ENCODE data around the gene ZFHX2.

ZFHX2 gene

DNA sequence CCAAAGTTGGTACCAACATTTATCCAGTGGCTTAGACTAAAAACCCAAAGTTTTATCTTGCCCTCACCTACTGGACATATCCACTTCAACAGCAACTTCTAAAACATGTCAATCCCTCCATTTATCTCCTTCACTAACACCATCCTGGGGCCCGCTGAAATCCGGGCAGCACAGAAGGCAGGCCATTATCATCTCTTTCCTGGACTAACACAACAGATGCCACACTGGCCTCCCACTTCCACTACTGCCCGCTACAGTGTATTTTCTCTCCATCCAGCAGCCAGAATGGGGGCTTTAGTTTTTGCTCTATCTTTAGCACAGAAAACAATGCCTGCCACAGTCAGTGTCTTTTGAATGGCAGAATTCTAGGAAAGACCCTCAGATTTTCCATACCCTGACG lies 15.6 kb downstream of the ZFHX2 start:
- no peaks in the 10 kb centered on the region for H3K36me3 ChIP-seq (ENCODE audit: insufficient read depth, low read length)
- no peak overlapping the region for H3K9ac ChIP-seq (ENCODE audit: low read depth, low read length)
- no peak overlapping the region for H3K4me2 ChIP-seq (ENCODE audit: insufficient read depth, low read length)
- H3K27me3 ChIP-seq (ENCODE audit: insufficient read depth, low read length, poor library complexity) = no peaks in the 10 kb centered on the region
- TF ChIP-seq, protein P1, sequence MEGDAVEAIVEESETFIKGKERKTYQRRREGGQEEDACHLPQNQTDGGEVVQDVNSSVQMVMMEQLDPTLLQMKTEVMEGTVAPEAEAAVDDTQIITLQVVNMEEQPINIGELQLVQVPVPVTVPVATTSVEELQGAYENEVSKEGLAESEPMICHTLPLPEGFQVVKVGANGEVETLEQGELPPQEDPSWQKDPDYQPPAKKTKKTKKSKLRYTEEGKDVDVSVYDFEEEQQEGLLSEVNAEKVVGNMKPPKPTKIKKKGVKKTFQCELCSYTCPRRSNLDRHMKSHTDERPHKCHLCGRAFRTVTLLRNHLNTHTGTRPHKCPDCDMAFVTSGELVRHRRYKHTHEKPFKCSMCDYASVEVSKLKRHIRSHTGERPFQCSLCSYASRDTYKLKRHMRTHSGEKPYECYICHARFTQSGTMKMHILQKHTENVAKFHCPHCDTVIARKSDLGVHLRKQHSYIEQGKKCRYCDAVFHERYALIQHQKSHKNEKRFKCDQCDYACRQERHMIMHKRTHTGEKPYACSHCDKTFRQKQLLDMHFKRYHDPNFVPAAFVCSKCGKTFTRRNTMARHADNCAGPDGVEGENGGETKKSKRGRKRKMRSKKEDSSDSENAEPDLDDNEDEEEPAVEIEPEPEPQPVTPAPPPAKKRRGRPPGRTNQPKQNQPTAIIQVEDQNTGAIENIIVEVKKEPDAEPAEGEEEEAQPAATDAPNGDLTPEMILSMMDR (IDR thresholded peaks at IDR 0.05; ENCODE audit: borderline replicate concordance, extremely low read depth, low read length, poor library complexity, severe bottlenecking) = no peak
- no peak for TF ChIP-seq EZH2 (IDR thresholded peaks at IDR 0.05; ENCODE audit: borderline replicate concordance, low read depth, low read length, severe bottlenecking)
- peaks cover 2% of the 10 kb centered on the region for H3K4me1 ChIP-seq (ENCODE audit: insufficient read depth, low read length)
- H2AFZ ChIP-seq (ENCODE audit: low read depth, low read length) = no peak overlapping the region
- H3K9me3 ChIP-seq (ENCODE audit: insufficient read depth, low read length, severe bottlenecking) = no peaks in the 10 kb centered on the region
- ATAC-seq (ENCODE audit: insufficient read depth, low read depth) (no peak), DNase-seq (no peak)
- no peak overlapping the region for H3K27ac ChIP-seq (ENCODE audit: low read length)
- H3K4me3 ChIP-seq (ENCODE audit: low read depth in 1 of 2, low read length in 2 of 2) = no peak overlapping the region
- H4K20me1 ChIP-seq (ENCODE audit: insufficient read depth, low read length) = no peaks in the 10 kb centered on the region; the same call in 1 of the 2 replicates
- no peaks in the 10 kb centered on the region for H3K79me2 ChIP-seq (ENCODE audit: insufficient read depth, low read length)

DNA sequence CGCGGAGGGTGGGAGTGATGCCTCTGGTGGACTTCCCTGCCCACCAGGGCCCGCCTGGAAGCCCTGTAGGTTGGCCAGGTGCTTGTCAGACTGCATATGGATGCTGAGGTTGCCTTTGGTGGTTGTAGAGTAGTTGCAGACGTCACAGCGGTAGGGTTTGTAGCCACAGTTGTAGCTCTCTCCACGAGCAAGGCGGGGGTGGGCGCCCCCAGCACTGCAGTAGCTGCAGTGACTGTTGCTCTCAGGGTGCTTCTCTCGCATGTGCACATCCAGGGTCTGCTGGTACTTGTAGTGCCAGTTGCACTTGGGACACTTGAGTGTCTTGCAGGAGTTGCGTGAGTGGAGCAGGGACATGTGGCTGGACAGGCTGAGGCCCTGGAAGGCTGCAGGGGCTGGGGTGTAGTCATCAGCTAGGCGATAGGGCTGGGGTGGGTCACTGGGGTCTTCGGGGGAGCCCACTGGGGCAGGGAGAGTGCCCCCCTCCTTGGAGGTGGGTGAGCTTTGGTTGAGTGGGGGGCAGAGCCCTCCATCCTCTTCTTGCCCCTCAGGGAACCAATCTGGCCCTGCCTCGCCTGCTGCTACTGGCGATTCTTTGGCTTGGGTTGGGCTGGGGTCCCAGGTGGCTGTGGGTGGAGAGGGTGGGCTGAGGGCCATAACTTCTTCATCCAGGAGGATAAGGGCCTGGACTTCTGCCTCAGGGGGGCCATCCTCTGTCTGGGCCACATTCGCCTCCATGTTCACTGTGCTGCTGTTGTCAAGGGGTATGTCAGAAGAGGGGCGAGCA lies 17.7 kb downstream of the ZFHX2 start:
- Histone ChIP-seq H2AFZ (ENCODE audit: low read depth, low read length) (no peak overlapping the region), H4K20me1 (ENCODE audit: insufficient read depth, low read length) (no peaks in the 10 kb centered on the region; the same call in 1 of the 2 replicates), H3K79me2 (ENCODE audit: insufficient read depth, low read length) (no peaks in the 10 kb centered on the region), H3K9me3 (ENCODE audit: insufficient read depth, low read length, severe bottlenecking) (no peaks in the 10 kb centered on the region), H3K36me3 (ENCODE audit: insufficient read depth, low read length) (no peaks in the 10 kb centered on the region), H3K9ac (ENCODE audit: low read depth, low read length) (no peak overlapping the region), H3K27ac (ENCODE audit: low read length) (no peak overlapping the region), H3K4me3 (ENCODE audit: low read depth in 1 of 2, low read length in 2 of 2) (no peak overlapping the region), H3K27me3 (ENCODE audit: insufficient read depth, low read length, poor library complexity) (no peaks in the 10 kb centered on the region), H3K4me2 (ENCODE audit: insufficient read depth, low read length) (no peak overlapping the region), H3K4me1 (ENCODE audit: insufficient read depth, low read length) (peaks cover 9% of the 10 kb centered on the region)
- TF ChIP-seq, protein P1 (IDR thresholded peaks at IDR 0.05; ENCODE audit: borderline replicate concordance, extremely low read depth, low read length, poor library complexity, severe bottlenecking) = no peak
- TF ChIP-seq EZH2 (IDR thresholded peaks at IDR 0.05; ENCODE audit: borderline replicate concordance, low read depth, low read length, severe bottlenecking) = no peak
- ATAC-seq (ENCODE audit: insufficient read depth, low read depth) (no peak), DNase-seq (no peak)

DNA sequence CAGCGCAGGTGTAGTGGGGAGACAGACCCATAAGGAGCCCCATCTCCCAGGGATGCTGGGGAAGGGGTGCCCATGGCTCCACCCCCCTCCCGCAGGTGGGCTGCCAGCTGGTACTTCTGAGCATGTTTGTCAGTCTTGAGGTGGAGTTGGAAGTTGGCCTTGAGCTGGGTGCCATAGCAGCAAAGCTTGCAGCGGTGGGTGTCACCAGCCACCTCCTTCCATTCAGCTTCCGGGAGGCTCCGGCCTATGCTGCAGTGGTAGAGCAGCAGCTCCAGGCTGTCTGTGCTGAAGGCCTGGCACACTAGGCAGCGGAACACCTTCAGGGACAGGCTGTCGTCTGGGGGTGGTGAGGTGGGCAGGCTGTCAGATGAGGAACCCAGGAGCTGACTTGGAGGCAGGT lies 18.9 kb downstream of the ZFHX2 start:
- Histone ChIP-seq H3K4me1 (ENCODE audit: insufficient read depth, low read length) (peaks cover 9% of the 10 kb centered on the region), H3K4me2 (ENCODE audit: insufficient read depth, low read length) (no peak overlapping the region), H3K27ac (ENCODE audit: low read length) (no peak overlapping the region), H3K27me3 (ENCODE audit: insufficient read depth, low read length, poor library complexity) (no peaks in the 10 kb centered on the region), H4K20me1 (ENCODE audit: insufficient read depth, low read length) (no peaks in the 10 kb centered on the region), H3K79me2 (ENCODE audit: insufficient read depth, low read length) (no peaks in the 10 kb centered on the region), H3K9ac (ENCODE audit: low read depth, low read length) (no peak overlapping the region), H3K36me3 (ENCODE audit: insufficient read depth, low read length) (no peaks in the 10 kb centered on the region), H3K4me3 (ENCODE audit: low read depth in 1 of 2, low read length in 2 of 2) (no peak overlapping the region), H3K9me3 (ENCODE audit: insufficient read depth, low read length, severe bottlenecking) (no peaks in the 10 kb centered on the region), H2AFZ (ENCODE audit: low read depth, low read length) (no peak overlapping the region)
- TF ChIP-seq, protein P1 (IDR thresholded peaks at IDR 0.05; ENCODE audit: borderline replicate concordance, extremely low read depth, low read length, poor library complexity, severe bottlenecking) = no peak
- no peak for TF ChIP-seq EZH2 (IDR thresholded peaks at IDR 0.05; ENCODE audit: borderline replicate concordance, low read depth, low read length, severe bottlenecking)
- ATAC-seq (ENCODE audit: insufficient read depth, low read depth) (no peak), DNase-seq (no peak)
